Stimulated activated CD8-positive, alpha-beta memory T cell treated with anti-CD3 and anti-CD28 coated beads, Interleukin-4, amount 100 ng/mL, for 4 hours (primary cell): ENCODE measurements around the gene DAAM1.

ENCODE experiments used
- DNase-seq, 2 donors: peaks; one replicate each; pipeline ENCODE4 v3.0.0-alpha.2; 2020; ENCODE audit warnings: low read depth in 2 of 2, low spot score in 1 of 2

DAAM1 gene

DNA sequence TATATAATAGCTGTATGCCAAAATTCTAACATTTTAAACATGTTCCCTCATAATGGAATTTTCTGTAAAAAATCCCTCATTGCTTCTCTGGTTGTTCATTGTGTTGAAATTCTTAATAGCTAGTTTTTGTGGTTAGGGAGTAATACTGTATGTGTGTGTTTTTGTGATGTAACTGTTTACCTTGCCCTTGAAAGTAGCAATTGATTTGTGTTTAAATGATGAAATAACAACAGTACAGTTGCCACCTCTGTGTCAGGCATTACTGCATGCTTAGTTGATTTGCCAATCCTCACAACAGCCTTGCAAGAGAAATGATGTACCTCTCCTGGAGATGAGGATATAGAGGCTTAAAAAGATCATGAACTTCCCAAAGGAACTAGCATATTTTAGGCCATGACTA, 94.9 kb downstream of the DAAM1 start:
- DNase-seq: no peak

DNA sequence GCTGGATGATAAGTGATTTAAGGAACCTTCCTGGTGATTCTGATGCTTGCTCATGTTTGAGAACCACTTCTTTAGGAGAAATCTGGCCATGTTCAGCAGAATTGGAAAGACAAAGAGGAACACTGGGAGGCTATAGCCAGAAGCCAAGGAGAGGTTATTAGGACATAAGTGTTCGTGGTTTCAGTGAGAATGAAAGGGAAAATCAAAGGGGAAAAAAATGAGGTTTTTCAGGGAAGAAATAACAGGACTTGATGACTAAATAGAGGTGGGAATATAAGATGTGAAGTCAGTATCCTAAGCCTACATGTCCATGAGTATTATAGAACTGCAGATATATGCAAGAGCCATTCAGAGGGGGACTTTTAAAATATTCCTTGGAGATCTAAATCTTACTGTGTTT, 95.6 kb downstream of the DAAM1 start:
- no peak for DNase-seq

DNA sequence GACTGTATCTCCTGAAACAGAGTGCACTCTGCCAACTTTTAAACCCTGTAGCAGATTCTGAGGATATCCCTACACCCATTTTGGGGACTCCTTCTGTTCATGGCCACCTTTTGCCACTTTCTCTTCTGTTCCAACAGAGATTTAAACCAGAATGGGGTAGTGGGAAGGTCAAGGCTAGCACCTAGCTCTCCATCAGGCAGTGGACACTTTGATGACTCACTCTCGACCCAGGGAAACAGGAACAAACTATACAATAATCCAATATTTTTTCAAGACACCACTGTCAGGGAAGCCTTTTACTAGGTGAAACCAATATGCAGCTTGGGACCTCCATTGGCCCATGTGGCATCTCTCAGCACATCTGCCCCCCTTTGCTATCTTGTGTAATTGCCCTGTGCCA, 103.6 kb downstream of the DAAM1 start:
- DNase-seq: no peak

DNA sequence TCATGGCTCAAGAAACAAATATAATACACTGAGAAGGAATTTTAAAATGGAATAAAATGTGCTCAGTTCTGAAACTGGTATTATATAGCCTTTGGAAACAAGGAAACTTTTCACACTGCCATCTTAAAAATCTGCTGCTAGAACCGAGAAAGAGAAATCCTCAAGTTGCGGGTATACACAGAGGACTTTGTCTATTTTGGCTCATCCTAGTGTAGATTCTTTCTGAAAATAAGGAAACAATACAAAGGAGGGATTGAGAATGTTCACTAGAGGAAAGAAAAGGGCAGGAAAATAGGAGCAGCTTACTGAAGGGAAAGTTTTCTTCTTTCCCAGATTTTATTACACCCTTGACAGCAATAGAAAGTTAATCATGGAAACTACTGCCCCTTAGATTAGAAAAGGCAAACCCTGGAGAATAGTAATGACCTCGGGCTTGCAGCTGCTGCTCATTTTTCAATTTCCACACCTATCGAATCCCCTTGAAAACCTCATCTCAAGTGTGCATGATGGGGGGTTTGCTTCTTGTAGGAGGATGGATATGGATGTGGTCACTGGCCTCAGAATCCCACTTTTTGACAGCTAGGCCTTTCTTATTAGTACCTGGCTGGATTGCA, 104.6 kb downstream of the DAAM1 start:
- DNase-seq: no peak

DNA sequence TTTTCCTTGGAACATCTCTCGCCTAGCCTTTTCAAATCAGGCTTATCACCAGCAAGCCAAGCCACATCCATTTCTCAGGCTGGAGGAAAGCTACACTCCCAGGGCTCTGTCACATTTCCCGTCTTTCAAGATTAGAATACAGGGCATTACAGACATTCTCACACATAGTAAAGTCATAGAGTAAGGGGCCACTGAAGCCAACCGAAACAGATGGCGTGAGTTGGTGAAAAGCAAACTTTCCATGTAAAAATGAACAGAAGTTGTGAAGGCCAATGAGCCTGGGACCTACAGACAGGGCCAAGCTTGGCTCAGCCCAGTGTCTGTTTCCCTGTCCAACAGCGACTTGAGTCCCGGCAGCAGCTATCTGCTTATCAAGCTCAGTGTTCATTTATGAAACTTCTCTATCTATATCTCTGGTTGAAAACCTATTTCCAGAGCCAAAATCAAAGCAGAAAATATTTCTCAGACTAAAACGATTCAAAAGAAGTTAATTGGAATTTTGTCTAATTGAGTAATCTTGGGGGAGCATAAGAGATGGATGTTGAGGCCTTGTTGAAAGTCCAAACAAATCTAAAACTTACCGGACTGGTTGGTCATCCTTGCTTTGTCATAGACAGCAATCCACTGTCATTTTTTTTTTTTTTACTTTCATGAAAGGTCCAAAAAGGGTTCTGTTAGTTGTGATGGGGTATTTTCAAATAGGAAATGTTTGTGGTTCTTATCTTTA, 105.6 kb downstream of the DAAM1 start:
- DNase-seq: no peak

DNA sequence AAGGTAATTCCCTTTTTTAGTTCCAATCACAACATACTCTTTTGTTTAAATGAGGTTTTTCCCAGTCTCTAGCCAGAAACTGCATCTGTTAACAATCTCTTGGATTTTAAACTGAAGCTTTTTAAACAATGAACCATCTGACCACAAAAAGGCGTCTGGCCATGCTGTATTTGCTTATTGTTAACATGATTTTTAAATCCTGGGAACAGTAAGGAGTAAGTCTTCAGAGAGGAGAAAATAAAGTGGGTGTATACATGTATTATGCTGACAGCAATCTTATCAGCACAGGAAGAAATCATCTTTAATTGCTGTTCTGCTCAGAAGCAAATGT, 106.2 kb downstream of the DAAM1 start:
- DNase-seq: no peak

DNA sequence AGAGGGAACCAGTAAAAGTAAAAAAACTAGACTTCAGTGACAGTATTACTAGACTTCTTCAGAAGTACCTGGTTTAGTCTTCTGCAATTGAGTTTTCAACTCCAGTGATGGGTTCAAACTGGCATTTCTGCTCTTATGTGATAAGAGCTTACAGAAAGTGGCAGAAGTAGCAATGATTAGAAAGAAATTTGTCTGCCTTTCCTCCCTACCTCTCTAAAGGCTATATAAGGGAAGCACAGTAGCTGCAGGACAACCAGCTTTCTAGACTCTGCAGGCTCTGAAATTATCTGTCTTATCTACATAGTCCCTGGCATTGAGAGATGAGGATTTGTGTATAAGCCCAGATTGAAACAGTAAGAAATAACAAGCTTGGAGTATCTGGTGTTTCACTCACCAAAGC, 107.5 kb downstream of the DAAM1 start:
- DNase-seq: no peak

DNA sequence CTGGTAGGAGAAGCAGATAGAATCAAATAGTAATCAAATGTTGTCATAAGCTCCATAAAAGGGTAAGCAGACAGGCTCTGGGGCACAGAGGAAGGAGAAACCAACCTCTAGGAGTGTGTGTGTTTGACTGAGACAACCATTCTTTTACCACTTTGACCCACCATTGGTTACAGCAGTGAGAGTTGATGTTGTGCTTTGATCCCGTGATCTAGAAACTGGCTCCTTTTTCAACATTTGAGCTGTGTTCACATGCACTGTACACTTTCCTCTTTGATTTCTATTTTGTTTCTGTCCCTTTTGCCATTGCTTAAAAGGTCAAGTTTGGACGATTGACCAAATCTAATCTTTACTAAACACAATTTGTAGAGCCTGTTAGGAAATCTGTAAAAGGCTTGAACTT, 108.0 kb downstream of the DAAM1 start:
- no peak for DNase-seq

DNA sequence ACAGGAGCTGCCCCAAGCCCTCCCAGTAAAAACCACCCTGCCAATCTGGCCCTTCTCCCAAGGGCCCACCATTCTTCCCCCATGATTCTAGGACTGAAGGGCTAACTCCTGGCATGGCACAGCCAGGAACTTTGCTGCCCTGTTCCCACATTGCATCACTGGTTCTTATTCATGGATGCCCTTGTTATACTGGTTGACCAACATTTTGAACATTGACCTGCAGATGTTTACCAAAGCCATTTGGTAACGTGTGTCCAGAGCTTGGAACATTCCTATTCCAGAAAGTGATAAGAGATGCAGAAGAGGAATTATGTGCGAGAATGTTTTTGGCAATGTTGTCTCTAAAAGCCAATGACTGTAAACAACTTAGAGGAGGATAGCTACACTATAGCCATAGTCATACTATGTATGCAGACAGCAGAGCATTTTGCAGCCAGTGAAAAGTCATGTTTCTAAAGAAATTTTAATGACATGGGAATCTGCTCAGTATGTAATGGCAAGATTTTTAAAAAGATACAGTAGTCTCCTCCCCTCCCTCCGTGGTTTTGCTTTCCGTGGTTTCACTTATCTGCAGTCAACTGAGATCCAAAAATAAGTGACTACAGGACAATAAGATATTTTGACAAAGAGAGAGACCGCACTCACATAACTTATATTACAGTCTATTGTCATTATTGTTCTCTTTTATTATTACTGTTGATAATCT, 108.8 kb downstream of the DAAM1 start:
- no peak for DNase-seq

DNA sequence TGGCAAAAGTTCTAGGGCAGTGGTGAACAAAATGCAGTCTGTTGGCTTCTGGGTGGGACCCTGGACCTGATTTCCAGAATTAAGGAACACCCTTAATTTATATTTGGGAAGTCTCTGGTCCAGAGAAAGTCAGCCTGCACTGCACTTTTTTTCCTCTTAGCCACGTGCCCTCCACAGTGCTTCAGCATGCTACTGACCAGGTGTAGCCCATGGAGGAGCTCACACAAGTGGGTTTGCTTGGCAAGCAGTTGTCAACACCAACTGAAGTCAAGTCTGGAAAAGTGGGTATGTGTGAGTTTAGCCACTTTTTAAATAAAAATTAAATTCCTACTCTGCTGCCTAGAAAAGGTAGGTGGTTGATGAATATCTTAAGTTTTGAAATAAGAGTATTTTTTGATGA, 111.3 kb downstream of the DAAM1 start:
- DNase-seq: no peak

DNA sequence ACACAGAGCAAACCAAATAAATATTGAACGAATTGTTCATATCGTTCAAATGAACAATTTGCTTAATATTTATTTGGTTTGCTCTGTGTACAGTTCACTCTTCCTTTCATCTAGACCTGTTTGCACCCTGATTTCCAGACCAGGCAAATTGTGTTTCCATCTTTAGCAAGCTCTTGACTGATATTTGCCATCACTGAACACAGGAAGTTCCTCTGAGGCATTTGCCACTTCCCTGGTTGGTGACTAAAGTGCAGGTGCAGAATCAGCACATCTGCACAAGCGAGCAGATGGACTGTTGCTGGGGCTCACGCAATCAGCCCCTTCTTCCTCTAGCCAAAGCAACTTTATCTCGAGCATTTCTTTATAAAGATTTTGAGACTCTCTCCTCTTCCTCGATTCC, 112.9 kb downstream of the DAAM1 start:
- no peak for DNase-seq

DNA sequence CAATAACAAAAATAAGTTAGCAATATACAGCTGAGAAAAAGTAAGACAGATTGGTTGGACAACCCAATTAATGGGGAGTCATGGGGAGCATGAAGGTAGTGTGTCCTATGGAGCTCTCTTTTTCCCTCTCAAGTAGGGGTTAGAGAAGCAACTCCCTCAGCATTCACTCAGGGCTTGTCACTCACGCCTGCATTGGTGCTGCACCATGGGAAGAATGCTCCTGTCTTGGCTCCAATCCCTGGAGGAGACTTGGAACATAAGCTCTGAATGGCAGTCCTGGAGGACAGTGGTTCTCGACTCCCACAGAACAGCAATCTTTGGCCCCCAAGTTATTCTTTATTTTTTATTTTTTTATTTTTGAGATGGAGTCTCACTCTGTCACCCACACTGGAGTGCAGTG, 113.8 kb downstream of the DAAM1 start:
- DNase-seq: no peak

DNA sequence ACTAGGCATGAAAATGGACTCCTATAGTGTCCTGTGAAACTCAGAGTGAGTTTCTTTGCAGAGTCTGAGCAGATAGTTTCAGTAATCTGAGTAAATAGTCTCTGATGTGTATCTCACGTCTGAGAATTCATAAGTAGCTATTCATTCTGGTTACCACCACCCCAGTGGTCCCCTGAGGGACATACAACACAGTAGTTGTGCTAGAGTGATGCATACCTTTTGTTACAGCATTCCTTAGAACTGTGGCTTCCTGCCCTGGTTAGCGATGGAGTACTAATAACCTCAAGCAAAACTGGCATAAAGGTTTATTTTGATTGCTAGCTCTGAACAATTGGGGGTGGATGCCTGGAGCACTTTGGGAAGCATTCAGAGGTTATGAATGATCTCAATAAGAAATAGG, 114.7 kb downstream of the DAAM1 start:
- DNase-seq: no peak

DNA sequence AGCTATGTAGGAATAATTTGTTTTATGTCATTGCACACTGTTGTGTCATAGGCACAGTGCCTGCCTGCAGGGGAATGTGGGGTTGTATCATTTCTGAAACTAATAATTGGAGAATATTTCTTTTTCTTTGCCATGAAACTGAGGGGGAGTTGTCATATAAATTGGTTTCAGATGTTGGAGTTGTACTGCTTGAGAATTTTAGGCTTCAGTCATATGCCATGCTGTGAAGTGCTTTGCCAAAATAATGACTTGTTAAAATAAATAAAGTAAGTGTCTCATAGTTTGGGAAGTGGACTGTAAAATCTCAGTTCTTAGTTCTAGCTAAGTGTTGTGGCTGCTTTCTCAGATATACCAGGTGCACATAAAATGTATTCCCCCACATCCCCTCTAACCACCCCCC, 116.8 kb downstream of the DAAM1 start:
- no peak for DNase-seq

DNA sequence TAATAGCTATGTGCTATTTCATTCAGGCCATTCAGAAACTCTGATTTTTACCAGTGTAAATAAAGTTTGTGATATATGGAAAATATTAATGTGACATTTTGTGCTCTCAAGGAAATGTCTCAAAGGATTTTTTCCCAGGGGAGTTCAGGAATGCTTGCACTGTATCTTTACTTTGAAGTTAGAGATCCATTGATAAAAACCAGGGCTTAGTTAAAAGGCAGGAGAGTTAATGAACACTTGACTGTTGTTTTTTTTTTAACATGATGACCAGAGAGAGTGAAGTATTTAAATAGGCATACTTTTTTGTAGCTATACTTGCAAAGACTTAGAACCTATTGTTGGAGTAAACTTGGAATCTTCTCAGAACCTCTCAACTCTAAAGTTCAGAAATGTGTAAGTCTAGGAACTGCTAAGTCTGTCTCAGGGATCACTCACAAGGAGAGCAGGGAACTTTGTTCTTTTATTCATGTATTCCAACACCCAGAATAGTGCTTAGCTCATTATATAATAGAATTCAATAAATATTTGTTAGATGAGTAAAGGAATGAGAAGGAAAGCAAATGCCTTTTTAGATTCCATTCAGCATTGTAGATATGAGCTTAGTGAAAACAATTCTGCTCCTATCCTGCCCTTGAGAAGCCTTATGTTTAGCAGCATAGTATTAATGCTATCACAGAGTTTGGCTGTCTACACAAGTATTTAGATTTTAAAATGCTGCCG, 117.5 kb downstream of the DAAM1 start:
- DNase-seq: no peak

DNA sequence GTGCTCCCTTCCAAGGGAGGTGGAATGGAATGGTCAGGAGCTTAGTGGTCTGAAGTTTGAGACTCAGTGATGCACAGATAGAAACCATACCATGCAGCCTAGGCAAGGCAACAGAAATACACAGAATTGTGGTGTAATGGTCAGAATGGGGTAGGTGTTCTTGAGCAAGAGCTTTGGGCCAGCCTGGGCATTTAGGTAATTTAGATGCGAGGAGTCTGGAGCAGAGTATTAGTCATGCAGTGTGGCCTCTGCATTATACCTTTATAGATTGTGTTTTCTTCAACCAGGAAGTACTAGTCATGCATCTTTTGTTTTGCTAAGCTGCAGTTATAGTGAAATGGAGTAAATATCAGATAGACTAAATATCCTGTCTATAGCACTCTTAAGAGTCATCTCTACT, 118.3 kb downstream of the DAAM1 start:
- no peak for DNase-seq

DNA sequence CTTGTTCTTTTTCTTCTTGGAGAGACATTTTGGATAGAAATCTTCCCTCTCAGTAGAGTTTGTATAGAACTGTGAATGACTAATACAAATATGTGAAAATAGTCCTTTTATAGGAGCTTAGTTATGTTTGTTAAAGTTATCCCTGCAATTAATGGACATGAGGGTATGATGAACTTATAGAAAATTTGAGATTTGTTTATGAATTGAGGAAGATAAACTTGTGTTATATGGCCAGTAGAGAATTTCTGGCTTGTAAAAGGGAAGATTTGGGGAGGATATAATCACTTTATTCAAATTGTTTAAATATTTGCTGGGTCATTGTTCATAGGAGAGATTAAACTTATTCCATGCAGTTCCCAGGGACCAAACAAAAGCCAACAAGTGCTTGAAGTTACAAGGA, 119.6 kb downstream of the DAAM1 start:
- DNase-seq: no peak

DNA sequence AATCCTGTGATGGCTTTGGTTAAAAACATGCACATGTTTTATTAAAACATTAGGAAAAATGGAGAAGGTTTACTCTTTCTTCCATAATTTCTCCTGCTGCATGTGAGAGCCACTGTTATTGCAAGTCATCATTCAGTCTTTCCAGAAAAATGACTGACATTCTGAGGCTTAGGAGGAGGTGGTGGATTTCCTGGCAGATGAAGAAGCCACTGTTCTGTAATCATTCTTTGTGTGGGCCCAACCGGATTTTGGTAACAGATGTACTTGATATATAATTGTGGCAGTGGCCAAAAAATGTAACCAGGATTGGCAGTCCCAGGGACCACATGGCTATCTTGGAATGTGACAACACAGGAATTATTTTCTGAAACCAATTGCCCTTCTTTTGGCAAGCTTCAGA, 120.2 kb downstream of the DAAM1 start:
- DNase-seq: no peak

DNA sequence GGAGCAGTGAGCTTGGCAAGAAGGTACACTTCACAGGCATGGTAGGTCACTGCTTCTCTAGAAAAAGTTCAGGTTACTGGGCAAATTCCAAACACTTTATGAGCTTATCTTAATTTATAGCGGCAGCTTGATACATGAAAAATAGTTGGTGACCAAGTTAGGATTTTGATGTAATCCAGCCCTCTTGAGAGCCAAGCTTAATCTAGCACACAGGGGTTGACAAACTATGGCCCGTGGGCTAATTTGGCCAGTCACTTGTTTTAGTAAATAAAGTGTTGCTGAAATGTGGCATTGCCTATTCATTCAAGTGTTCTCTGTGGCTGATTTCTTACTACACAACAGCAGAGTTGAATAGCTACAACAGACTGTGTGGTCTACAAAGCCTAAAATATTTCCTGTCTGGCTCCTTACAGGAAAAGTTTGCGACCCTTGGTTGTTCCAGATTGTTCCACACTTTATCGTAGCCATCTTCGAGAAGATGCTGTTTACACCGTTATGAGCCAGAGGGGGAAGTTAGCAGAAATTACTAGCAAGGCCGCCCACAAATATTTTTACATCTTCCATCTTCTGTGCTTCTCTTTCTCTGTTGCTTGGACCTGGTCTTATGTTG, 120.9 kb downstream of the DAAM1 start:
- no peak for DNase-seq

DNA sequence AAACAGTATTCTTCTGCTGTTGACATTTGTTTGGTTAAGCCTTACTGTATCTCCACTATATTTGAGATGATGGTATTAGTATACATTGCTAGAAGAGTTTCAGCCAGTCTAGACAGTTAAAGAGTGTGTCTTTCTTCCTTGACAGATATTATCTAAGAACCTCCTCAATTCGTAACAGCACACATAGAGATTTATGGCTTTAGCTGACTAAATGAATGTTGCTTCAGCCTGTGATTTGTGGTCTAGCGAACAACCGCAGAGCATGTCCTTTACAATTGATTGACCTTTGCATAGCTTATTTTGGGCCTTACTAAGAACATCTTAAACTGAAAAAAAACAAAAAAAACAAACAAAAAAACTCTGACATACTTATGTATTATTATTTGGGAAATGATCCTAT, 122.2 kb downstream of the DAAM1 start:
- DNase-seq: no peak

DNA sequence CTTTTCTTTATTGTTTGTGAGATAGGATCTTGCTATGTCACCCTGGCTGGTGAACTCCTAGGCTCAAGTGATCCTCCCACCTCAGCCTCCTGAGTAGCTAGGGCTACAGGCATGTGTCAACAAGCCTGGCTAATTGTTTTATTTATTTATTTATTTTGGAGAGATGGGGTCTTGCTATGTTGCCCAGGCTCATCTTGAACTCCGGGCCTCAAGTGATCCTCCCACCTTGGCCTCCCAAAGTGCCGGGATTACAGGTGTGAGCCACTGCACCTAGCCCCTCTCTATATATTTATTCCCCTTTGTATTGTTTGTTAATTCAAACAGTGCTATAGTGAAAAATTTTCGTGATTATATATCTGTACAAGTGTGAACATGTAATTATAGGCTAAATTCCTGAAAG, 123.3 kb downstream of the DAAM1 start:
- DNase-seq: no peak

DNA sequence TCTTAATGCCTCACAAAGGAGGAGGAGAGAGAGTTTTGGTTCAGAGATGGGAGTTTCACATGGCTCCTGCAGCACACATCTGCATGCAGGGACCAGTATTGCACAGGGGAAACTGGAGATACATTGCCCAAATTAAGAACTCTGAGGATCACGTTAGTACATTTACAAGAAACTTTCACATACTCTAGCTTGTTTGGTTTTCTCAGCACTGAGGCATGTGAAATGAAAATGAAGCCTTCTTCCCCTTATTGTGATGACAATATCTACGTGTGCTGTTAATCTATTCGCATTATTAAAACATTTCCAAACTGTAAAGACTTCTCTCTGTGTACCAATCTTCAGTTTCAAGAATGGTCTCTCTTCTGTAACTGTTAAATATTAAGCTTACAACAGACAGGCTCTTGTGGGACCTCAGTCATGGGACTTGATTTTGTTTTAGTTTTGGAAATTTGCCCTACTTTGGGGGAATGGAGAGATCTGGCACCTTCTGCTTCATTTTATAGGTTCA, 124.7 kb downstream of the DAAM1 start:
- DNase-seq: no peak
